ENCODE measurements around the gene CREBRF.
"Not testable (repeated sequence)": the region's sequence is repeated elsewhere in the genome, so short reads cannot be mapped to it uniquely, and the experiment has no call there.

Gene CREBRF, protein sequence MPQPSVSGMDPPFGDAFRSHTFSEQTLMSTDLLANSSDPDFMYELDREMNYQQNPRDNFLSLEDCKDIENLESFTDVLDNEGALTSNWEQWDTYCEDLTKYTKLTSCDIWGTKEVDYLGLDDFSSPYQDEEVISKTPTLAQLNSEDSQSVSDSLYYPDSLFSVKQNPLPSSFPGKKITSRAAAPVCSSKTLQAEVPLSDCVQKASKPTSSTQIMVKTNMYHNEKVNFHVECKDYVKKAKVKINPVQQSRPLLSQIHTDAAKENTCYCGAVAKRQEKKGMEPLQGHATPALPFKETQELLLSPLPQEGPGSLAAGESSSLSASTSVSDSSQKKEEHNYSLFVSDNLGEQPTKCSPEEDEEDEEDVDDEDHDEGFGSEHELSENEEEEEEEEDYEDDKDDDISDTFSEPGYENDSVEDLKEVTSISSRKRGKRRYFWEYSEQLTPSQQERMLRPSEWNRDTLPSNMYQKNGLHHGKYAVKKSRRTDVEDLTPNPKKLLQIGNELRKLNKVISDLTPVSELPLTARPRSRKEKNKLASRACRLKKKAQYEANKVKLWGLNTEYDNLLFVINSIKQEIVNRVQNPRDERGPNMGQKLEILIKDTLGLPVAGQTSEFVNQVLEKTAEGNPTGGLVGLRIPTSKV

GRCh38 chr5:173055983-173056782 is at the start of gene CREBRF:
CREBRF (plus strand) TSS chr5:173056352; CDS start chr5:173080776, 24,424 bp downstream.
- peak; percentile 95 for DNase-seq

DNA sequence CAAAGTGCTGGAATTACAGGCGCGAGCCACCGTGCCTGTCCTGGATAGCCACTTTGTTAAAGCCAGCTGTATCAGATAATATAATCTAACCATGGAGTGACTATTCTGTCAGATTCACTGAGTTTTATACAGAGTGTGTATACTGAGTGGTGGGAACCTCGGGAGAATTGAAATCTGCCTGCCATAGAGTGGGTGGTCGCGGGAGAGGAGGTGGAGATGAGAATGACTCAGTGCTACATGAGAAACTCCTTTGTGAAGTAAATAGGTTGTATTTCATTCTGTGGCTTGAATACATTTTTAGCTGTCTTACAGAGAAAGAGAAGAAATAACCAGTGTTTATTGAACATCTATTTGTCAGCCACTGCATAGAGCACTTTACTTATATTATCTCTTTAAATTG is 46.1 kb upstream of the CREBRF start:
- DNase-seq: no peak

- DNase-seq: no peak
Measured at GRCh38 chr5:173010547-173011464, 45.3 kb upstream of the CREBRF start.

DNA sequence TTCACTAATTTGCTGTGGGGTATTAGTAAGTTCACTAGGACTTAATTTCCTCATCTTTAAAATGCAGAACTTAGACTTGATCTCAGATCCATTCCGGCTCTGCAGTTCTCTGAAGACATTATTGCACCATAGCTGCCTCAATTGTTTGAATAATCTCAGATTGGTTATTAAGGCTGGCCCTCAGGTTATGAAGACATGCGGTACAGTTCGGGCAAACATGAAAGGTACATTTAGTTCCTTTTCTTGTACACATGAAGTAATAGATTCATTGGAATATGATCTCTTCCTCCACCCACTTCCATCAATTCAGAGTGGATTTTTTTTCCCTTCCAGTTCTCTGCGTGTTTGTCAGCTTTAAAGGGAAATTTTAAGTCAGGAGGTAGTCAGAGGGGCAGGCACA is 44.6 kb upstream of the CREBRF start:
- DNase-seq: no peak

GRCh38 chr5:173012882-173013281 is 43.3 kb upstream of the CREBRF start:
- no peak for DNase-seq

DNA sequence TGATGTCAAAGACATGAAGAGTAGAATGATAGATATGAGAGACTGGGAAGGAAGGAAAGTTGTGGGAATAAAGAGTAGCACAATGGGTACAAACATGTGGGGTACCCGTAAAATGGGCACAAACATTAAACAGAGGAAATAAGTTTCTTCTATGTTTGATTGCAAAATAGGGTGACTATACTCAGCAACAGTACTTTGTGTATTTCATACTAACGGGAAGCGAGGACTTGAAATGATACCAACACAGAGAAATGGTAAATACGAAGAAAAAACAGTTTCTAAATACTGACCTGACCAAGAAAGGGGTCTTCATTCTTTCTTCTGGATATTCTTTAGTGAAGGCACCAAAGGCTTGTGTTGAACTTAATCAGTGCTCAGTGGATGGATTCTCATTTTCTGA is 41.5 kb upstream of the CREBRF start:
- no peak for DNase-seq

DNA sequence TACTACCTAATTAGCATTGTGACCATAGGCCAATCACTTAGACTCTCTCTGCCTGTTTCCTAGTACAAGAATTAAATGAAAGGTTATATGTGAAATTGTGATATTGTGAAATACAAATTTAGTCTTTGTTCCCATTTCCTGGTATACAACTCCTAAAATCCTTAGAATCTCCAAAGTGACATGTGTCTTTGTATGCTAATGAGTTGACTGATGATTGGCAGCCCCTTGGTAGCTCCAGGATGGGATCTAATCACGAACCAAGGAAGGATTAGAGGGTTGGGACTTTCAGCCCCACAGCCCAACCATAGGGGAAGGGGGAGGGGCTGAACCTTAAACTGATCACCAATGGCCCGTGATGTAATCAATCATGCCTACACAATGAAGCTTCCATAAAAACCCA is 41.0 kb upstream of the CREBRF start:
- no peak for DNase-seq

DNA sequence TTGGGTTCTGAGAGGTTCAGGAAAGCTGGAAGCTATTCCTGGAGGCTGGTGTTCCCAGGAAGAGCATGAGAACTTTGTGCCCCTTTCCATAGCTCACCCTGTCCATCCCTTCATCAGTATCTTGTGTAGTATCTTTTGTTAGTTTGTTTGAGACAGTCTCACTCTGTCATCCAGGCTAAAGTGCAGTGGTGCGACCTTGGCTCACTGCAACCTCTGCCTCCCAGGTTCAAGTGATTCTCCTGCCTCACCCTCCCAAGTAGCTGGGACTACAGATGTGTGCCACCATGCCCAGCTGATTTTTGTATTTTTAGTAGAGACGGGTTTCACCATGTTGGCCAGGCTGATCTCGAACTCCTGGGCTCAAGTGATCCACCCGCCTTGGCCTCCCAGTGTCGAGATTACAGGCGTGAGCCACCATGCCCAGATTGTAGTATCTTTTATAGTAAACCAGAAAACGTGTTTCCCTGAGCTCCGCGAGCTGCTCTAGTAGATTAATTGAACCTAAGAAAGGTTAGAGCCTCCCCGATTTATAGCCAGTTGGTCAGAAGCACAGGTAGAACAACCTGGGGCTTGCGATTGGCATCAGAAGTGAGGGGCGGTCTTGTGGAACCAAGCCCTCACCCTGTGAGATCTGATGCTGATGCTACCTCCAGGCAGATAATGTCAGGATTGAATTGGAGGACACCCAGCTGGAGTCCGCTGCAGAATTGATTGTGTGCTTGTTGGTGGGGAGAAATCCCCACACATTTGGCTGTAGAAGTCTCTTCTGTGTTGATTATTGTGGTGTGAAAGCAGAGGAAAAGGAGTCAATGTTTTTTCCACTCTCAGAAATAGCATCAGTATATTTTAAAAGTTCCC is 40.3 kb upstream of the CREBRF start:
- no peak for DNase-seq

DNA sequence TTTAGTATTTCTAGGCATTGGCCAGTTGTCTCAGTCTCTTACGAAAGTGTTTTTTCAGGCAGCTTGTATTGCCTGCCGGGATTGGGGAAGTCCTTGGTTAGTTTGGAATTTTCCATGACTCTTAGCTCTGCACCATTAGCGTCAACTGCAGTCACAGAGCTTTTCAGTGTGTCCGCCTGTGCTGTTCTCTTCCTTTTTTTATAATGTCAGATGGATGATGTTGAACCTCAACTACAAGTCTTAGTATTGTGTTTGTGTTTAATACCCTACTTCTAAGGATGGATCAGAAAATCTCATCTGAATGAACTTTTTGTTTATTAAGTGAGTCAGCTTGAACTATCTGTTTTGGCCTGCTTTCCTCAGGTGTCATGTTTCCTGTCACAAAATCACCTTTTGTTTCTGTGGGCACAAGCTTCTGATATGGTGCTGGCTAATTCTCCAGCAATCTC is 39.5 kb upstream of the CREBRF start:
- DNase-seq: peak; percentile 14

DNA sequence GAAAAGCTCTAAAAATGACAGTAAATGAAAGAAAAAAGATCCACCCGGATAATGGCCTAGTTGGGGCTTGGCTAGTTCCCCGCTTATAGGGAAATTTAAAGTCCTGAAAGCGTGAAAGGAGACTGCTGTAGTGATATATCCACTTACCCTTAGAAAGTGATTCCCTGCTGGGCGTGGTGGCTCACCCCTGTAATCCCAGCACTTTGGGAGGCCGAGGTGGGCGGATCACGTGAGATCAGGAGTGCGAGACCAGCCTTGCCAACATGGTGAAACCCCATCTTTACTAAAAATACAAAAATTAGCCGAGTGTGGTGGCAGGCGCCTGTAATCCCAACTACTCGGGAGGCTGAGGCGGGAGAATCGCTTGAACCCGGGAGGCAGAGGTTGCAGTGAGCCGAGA is 39.1 kb upstream of the CREBRF start:
- DNase-seq: not testable (repeated sequence)

DNA sequence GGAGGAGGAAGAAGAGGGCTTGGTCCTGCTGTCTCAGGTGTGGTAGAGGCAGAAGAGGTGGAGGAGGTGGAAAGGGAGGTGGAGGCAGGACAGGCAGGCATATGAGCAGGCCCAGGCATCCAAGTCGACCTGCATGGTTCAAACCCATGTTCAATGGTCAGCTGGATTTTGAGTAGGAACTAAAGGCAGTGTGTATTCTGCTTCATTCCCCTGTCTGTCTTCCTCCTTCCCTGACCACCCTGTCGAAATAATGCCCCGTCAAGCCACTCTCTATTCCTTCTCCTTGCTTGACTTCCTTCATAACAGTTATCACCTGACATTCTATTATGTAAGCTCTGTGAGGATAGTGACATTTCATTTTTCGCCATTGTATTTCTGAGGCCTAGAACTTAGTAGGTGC is 37.8 kb upstream of the CREBRF start:
- no peak for DNase-seq

DNA sequence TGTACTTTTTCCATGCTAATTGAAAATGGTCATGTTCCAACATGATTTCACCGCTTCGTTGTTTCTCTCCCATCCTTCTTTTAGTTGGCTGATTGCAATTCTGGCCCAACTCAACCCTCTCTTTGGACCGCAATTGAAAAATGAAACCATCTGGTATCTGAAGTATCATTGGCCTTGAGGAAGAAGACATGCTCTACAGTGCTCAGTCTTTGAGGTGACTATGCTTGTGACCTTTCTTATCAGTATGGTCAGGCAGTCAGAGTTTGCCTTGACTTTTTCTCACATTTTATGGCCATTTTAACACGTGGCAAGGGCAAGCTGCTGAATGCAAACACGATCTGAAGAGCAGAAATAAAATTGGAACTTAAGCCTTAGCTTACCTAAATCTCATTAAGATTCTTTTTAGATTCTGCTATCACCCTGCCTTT is 36.0 kb upstream of the CREBRF start:
- no peak for DNase-seq

DNA sequence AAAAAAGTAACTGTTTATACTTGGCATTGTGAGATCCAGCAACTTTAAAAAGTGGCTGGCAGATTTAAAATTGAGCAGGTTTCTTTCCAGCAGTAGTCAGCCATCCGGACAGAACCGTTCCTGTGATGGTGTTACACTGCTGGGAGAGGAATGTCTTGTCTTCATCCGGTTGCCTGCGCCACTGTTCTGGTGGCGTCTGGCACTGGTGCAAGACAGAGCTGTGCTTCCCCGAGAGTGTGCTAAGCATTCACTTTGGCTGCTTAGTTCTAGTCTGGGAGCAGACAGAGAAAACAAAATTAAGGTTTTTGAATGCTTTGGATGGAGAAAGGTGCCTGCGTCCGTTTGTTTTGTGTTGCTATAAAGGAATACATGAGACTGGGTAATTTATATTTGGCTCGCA is 35.5 kb upstream of the CREBRF start:
- no peak for DNase-seq

GRCh38 chr5:173025651-173026050 is 30.5 kb upstream of the CREBRF start:
- no peak for DNase-seq

GRCh38 chr5:173027905-173028304 is 28.2 kb upstream of the CREBRF start:
- no peak for DNase-seq

- DNase-seq: no peak
Measured at GRCh38 chr5:173028811-173029327, 27.3 kb upstream of the CREBRF start.

- no peak for DNase-seq
Measured at GRCh38 chr5:173029499-173029921, 26.6 kb upstream of the CREBRF start.

DNA sequence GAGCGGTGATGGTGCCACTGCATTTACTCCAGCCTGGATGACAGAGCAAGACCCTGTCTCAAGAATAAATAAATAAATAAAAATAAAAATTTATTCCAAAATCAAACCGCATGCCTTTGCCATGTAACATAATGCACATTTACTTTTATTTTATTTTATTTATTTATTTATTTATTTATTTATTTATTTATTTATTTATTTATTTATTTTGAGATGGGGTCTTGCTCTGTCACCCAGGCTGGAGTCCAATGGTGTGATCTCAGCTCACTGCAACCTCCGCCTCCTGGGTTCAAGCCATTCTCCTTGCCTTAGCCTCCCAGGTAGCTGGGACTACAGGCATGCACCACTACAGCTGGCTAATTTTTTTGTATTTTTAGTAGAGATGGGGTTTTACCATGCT is 24.1 kb upstream of the CREBRF start:
- DNase-seq: not testable (repeated sequence)

GRCh38 chr5:173032730-173033129 is 23.4 kb upstream of the CREBRF start:
- no peak for DNase-seq

GRCh38 chr5:173033923-173034322 is 22.2 kb upstream of the CREBRF start:
- DNase-seq: no peak

All from NCI-H226 (cell line).